HG02759 (cell line): ENCODE results near the gene MSANTD2.

Experiments
- ATAC-seq: cut with Tn5 transposase; IDR thresholded peaks from one replicate; pipeline ENCODE4 v1.9.1; 2021; ENCODE audit warnings: mild to moderate bottlenecking, moderate library complexity; ENCODE audit not compliant: unreplicated experiment

MSANTD2 gene

GRCh38 chr11:124821995-124822730 is 22.0 kb upstream of the MSANTD2 start:
- no peak for ATAC-seq

- ATAC-seq, result no peak
These were observed 16.8 kb upstream of the MSANTD2 start for GRCh38 chr11:124817036-124817435.

DNA sequence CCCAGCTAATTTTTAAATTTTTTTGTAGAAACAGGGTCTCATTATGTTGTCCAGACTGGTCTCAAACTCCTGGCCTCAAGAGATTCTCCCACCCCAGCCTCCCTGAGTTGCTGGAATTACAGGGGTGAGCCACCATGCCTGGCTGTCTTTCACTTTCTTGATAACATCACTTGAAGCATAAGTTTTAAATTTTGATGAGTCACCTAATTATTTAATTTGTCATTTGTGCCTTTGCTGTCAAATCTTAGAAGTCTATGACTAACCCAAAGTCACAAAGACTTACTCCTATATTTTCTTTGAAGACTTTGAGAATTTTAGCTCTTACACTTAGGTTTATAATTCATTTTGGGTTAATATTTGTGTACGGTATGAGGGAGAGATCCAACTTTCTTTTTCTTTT is 14.5 kb upstream of the MSANTD2 start:
- no peak for ATAC-seq

DNA sequence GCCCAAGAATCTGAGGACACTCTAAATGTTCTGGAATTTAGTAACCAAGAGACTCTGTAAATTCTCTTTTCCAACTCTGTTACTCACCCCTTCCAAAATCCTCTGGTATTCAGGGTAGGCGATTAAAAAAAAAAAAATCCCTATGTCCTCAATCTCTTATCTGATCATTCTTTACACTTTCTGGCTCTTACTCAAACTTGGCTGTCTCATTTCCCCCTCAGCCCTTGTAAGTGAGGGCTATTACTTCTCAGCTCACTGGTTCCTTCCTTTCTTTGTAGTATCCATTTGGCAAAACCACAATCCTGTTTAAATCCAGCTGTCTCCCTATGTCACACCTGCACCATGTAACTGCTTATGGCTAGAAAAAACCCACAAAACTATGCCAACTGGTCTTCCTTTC is 12.7 kb upstream of the MSANTD2 start:
- no peak for ATAC-seq

DNA sequence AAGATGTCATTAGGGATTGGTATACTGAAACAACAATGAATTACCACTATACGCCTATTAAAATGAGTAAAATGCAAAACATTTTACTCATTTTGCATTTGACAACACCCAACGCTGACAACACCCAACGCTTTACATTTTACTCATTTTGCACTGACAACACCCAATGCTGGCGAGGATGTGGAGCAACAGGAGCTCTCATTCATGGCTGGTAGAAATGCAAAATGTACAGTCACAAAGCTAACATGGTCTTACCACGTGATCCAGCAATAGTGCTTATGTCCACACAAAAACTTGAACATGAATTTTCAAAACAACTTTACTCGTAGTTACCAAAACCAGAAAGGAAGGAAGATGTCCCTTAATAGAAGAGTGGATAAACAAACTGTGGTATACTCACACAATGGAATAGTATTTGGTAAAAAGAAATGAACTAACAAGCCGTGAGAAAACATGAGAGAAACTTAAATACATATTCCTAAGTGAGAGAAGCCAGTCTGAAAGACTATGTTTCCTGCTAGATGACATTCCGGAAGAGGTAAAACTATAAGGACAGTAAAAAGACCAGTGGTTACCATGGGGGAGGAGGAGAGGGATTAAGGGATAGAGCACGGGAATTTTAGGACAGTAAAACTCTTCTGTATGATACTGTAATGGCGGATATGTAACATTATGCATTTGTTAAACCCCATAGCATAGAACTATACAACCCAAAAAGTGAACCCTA is 11.4 kb upstream of the MSANTD2 start:
- ATAC-seq, result no peak

DNA sequence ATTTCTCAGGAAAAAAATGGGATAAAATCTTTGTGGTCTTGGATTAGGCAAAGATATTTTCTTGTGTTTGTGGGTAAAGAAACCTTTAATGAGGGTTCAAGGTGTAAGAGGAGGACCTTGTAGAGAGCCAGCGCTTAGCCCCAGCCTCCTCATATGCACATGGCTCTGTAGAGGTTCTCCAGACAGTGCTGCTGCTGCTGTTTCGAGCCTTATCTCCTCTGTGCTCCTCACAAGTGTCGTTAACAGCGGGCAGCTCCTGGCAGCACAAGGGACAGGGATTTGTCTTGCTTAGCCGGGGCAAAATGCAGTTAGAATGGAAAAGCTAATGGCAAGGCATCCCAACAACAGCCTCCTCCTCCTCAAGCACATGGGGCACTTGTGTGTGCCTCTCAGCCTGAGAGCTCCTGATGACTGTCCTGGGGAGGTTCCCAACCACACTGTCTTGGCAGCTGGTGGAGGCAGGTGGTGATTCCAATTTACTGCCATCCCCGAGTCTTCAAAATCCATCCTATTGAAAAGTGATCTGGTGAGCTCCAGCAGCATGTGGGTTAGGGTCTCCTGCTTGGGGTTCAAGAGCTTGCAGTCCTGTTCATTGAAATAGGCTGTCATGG is 7.6 kb upstream of the MSANTD2 start:
- ATAC-seq, result no peak

DNA sequence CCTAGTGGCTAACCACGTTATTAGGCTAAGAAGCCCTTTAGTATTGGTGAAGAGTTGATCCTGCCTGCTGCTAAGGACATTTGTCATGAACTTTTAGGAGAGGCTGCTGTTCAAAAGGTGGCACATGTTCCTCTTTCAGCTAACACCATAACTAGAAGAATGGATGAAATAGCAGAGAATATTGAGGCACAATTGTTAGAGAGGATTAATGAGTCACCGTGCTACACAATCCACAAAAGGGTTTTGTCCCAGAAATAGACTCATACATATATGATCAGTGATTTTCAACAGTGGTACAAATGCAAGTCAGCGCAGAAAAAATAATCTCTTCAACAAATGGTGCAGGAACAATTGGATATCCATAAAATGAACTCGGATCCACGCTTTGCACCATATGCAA is 7.0 kb upstream of the MSANTD2 start:
- no peak for ATAC-seq

DNA sequence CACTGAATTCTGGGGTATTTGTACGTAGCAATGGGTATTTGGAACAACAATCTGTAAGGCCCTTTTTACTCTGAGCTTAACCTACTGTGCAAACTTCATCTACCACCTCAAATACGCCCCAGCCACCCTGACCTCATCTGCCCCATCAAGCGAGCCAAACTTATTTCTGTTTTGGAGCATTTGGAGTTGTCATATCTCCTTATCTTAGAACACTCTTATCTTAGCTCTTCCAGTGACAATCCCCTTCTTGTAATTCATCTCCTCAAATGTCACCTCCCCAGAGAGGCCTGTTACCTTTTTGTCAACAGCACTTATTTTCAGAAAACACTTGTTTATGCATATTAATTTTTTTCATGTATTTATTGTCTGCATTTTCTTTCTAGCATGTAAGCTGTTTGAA is 4.7 kb upstream of the MSANTD2 start:
- no peak for ATAC-seq

DNA sequence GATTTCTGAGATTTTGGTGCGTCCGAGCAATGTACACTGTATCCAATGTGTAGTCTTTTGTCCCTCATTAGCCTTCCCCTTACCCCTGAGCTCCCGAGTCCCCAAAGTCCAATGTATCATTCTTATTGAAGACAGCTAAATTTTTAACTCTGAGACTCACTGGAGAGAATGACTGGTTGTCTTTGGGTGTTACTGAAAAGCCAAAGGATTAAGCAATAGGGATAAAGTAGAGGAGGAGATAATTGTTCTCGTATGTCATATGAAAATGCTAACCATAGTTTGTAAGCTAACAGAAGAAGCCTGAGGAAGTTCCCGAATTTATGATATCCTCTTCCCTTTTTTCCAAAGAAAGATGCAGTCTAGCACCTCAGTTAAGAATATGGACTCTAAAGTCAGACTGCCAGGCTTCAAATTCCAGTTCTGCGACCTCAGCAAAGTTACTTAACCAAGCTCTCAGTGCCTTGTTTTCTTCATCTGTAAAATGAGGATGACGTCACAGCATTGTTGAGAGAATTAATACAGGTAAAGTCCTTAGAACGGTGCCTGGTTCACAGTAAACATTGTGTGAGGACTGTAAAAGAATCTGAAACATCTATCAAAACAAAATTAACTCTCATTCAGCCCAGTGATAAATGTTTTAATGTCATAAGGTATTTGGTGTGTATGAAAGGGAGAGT is 1.6 kb upstream of the MSANTD2 start:
- ATAC-seq, result no peak

DNA sequence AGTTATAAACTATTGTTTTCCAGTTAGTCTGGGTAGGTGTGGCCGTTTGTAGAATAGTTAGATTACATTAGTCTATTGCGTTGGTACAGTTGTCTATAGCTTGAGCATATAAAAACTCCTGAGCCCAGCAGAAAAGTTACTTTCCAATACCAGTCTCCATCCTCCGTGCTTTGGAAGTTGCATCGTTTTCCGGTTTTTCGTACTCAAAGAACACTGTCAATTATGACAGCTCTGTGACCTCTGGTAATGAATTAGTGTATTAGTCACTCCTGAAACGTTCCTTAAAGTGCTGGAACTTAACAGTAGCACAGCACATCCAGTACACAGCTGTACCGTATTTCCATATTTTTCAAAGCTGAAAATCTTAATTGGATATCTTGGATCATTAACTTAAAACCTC is 808 bp upstream of the MSANTD2 start:
- ATAC-seq, result no peak

DNA sequence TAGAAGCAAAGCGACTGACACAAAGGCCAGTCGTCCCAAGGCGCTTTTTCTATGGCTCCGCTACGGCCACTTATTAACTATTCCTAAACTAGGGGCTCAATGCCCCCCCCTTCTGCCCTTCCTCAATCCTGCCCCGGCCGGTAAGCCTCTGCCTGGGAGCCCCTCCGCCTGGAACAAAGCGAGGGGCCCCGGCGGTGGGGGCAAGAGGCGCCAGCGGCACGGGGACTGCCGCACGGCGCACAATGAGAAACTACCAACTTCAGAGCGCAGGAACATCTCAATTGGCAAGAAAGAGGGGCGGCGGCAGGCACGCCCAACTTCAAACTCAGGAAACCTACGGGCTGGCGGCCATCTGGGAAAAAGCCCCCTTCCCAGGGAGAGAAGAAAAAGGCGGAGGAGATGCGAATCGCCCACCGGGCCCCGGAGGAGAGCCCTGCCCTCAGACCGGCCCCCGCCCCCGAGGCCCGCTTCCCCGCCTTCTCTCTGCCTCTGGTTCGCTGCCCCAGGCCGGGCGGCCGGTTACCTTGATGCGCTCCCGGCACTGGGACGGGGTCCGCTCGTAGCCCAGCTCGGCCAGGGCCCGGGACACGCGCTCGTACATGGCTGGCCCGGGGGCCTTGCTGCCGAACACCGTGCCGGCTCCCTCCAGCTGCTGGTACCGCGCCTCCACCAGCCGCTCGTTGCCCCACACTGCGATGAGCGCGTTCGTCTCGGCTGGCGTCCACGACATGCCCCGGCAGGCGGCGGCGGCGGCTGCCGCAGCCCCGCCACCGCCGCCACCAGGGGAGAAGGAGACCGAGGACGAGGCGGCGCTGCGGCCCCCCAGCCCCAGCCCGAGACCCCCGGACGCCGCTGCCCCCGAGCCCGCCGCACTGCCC is 619 bp downstream of the MSANTD2 start:
- peak; percentile 42 for ATAC-seq

DNA sequence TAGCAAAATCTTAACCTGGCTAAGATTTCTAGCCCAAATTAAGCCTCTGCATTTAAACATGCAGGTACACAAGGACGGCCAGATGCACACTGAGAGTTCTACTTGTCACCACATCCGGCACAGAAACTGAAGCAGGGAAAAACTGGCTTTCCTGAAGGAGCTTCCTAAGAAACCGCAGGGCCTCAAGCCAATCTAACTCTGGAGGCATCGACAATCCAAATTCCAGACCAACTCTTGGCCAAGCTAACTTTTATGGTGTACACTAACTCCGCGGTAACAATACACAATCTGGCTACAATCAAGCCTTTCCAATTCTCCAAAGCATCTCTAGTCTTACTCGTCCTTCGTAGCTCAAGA is 1.2 kb downstream of the MSANTD2 start:
- ATAC-seq, result no peak

DNA sequence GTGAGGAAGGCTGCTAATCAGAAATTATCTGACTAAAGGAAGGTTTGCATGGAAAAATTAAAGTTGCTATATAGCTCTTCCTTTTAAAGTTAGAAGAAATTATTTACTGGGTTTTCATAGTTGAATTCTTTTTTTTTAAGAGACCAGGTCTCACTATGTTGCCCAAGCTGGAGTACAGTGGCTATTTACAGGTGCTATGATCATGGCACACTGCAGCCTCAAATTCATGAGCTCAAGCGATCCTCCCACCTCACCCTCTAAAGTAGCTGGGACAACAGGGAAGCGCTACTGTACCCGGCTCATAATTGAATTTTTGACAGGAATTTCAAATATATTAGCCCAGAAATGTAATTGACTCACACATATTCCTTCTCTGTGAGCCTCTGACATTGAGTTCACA is 3.9 kb downstream of the MSANTD2 start:
- ATAC-seq, result no peak

GRCh38 chr11:124793466-124794278 is 6.5 kb downstream of the MSANTD2 start:
- peak; percentile 48 for ATAC-seq

DNA sequence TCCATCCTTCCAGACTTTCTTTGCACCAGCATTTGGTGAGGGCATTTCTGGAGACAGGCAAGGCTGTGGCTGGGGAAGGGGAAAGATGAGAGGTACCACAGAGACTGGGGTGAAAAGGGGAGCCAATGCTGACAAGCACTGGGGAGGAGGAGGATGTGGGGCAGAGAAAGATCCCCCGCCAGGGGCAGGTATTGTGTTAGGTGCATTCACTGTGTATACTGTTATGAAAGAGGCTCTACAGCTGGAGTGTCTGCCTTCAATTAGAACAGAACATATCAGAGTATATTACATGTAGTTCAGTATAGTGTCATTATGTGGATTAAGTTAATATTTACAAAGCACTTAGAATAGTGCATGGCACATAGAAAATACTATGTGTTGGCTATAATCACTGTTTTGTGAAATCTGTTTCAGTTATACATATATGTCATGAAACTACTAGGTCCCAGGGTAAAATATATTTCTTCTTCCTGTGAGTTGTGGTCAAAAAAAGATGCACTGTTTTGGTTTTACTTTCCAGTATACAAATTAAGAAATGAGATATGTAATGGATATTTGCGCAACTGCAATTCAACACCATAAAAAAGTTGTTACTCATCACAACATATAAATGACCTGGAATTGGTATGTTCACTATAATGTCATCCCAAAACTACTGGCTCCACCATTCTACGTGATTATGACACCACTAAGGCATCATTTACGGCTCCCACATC is 8.4 kb downstream of the MSANTD2 start:
- ATAC-seq, result peak; percentile 71

- no peak for ATAC-seq
These were observed 11.7 kb downstream of the MSANTD2 start for GRCh38 chr11:124788521-124788920.

DNA sequence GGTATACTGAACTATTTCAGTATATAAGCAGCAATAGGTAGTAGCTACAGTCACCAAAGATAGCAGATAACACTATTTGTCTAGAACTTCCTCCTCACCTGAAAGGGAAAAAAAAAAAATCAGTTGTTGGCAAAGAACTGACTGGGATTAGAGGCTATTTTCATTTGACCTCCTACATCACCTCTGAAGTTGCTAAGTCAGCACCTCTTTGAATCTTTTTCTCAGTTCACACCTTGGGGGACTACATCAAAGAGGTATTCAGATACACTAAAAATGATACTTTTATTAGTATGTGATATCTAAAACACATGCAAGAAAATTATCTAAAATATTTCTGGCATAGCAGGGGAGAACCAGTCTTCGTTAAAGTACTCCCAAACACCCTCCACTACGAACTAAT is 16.2 kb downstream of the MSANTD2 start:
- no peak for ATAC-seq

DNA sequence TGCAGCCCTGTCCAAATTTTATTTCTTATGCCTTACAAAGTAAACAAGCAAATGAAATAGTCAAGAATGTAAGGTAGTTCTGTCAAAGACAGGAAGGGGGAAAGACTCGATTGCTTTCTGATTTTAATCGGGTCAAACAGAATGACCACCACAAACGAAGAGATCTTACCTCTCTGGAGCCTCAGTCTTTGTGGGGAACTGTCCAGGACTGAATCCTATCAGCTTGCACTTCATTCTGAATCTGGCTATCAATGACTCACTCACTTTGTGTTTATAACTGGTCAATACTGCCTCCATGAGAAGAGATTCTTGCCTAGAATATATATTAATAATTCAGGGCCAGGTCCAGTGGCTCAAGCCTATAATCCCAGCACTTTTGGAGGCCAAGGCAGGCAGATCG is 17.2 kb downstream of the MSANTD2 start:
- no peak for ATAC-seq

DNA sequence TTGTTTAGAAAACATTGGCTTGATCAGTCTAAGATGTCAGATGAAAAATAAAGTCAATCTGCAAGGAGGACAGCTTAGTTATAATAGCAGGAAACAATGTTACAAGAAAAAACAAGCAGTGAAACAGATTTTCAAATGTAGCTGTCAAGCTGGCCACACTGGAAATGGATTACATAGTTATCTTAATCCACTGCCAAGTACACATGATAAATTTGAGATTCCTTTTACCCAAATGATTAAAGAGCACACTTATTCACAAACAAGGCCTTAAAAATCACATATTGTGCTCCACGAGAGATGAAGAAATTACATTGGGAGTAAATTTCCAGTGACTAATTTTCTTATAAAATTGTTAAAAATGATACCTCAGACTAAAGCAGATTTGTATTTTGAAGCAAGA is 20.6 kb downstream of the MSANTD2 start:
- ATAC-seq, result no peak
